ENCODE results near the gene PHAX.

Gene PHAX

DNA sequence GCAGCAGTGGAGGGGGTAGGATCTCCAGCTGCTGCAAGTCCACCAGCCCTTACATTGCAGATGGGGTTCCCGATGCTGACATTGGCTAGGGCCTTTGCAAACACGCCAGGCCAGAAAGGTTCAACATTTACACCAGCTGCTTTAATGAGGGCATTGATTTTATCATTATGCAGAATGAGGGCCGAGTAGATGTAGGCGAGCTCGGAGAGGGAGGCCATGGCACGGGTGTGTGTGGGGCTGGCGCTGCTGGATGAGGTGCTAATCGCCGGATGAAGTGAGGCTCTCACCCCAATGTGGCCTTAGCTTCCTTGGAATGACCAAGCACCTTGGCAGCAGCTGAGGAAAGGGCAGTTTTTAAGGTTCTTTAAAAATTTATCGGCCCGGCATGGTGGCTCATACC lies 27.4 kb downstream of the PHAX start:
- DNase-seq (ENCODE audit: low read depth in 1 of 2, low spot score in 1 of 2) = no peak
- Histone ChIP-seq H3K27ac (replicated peaks) (no peak overlapping the region), H3K4me3 (replicated peaks; ENCODE audit: insufficient read depth, low read length) (no peak overlapping the region), H3K27me3 (ENCODE audit: insufficient read depth, poor library complexity, severe bottlenecking) (no peaks in the 10 kb centered on the region)
- no peak for TF ChIP-seq POLR2AphosphoS5 (IDR thresholded peaks at IDR 0.05; ENCODE audit: low read depth)
- no peak for TF ChIP-seq GABPA (IDR thresholded peaks at IDR 0.05; ENCODE audit: low read depth)
- TF ChIP-seq, protein P1, sequence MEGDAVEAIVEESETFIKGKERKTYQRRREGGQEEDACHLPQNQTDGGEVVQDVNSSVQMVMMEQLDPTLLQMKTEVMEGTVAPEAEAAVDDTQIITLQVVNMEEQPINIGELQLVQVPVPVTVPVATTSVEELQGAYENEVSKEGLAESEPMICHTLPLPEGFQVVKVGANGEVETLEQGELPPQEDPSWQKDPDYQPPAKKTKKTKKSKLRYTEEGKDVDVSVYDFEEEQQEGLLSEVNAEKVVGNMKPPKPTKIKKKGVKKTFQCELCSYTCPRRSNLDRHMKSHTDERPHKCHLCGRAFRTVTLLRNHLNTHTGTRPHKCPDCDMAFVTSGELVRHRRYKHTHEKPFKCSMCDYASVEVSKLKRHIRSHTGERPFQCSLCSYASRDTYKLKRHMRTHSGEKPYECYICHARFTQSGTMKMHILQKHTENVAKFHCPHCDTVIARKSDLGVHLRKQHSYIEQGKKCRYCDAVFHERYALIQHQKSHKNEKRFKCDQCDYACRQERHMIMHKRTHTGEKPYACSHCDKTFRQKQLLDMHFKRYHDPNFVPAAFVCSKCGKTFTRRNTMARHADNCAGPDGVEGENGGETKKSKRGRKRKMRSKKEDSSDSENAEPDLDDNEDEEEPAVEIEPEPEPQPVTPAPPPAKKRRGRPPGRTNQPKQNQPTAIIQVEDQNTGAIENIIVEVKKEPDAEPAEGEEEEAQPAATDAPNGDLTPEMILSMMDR (IDR thresholded peaks at IDR 0.05; ENCODE audit: insufficient read depth, low read length) = no peak
- TF ChIP-seq, protein P2, sequence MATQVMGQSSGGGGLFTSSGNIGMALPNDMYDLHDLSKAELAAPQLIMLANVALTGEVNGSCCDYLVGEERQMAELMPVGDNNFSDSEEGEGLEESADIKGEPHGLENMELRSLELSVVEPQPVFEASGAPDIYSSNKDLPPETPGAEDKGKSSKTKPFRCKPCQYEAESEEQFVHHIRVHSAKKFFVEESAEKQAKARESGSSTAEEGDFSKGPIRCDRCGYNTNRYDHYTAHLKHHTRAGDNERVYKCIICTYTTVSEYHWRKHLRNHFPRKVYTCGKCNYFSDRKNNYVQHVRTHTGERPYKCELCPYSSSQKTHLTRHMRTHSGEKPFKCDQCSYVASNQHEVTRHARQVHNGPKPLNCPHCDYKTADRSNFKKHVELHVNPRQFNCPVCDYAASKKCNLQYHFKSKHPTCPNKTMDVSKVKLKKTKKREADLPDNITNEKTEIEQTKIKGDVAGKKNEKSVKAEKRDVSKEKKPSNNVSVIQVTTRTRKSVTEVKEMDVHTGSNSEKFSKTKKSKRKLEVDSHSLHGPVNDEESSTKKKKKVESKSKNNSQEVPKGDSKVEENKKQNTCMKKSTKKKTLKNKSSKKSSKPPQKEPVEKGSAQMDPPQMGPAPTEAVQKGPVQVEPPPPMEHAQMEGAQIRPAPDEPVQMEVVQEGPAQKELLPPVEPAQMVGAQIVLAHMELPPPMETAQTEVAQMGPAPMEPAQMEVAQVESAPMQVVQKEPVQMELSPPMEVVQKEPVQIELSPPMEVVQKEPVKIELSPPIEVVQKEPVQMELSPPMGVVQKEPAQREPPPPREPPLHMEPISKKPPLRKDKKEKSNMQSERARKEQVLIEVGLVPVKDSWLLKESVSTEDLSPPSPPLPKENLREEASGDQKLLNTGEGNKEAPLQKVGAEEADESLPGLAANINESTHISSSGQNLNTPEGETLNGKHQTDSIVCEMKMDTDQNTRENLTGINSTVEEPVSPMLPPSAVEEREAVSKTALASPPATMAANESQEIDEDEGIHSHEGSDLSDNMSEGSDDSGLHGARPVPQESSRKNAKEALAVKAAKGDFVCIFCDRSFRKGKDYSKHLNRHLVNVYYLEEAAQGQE (IDR thresholded peaks at IDR 0.05; ENCODE audit: insufficient replicate concordance, low read depth) = no peak
- no peak for TF ChIP-seq SPI1 (IDR thresholded peaks at IDR 0.05; ENCODE audit: borderline replicate concordance, low read depth)

DNA sequence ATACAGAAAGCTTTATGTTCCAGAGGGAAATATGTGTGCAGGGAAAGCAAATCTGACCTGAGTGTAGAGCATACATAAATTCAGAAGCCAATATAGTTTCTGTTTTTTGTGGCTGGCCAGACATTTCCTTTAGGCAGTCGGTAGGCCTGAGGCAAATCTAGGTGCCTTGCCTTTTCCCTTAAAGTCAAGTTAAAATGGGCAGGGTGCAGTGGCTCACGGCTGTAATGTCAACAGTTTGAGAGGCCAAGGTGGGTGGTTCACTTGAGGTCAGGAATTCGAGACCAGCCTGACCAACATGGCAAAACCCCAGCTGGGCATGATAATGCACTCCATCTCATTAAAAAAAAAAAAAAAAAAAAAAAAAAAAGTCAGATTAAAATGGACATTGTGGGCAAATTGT lies 31.2 kb downstream of the PHAX start:
- Histone ChIP-seq H3K4me3 (replicated peaks; ENCODE audit: insufficient read depth, low read length) (no peak overlapping the region), H3K27ac (replicated peaks) (no peak overlapping the region), H3K27me3 (ENCODE audit: insufficient read depth, poor library complexity, severe bottlenecking) (no peaks in the 10 kb centered on the region)
- DNase-seq (ENCODE audit: low read depth in 1 of 2, low spot score in 1 of 2) = no peak
- TF ChIP-seq POLR2AphosphoS5 (IDR thresholded peaks at IDR 0.05; ENCODE audit: low read depth) (no peak), SPI1 (IDR thresholded peaks at IDR 0.05; ENCODE audit: borderline replicate concordance, low read depth) (no peak), GABPA (IDR thresholded peaks at IDR 0.05; ENCODE audit: low read depth) (no peak)
- TF ChIP-seq, protein P2 (IDR thresholded peaks at IDR 0.05; ENCODE audit: insufficient replicate concordance, low read depth) = no peak
- TF ChIP-seq, protein P1 (IDR thresholded peaks at IDR 0.05; ENCODE audit: insufficient read depth, low read length) = no peak

DNA sequence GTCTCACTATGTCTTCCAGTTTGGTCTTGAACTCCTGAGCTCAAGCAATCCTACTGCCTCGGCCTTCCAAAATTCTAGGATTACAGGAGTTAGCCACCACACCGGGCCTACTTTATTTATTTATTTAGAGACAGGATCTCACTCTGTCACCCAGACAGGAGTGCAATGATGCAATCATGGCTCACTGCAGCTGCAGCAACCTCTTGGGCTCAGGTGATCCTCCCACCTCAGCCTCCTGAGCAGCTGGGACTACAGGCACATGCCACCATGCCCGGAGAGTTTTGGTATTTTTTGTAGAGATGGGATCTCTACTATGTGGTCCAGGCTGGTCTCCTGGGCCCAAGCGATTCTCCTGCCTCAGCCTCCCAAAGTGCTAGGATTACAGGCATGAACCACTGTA lies 32.8 kb downstream of the PHAX start:
- H3K27me3 ChIP-seq (ENCODE audit: insufficient read depth, poor library complexity, severe bottlenecking) = no peaks in the 10 kb centered on the region
- no peak overlapping the region for H3K4me3 ChIP-seq (replicated peaks; ENCODE audit: insufficient read depth, low read length)
- DNase-seq (ENCODE audit: low read depth in 1 of 2, low spot score in 1 of 2) = no peak
- H3K27ac ChIP-seq (replicated peaks) = no peak overlapping the region
- no peak for TF ChIP-seq POLR2AphosphoS5 (IDR thresholded peaks at IDR 0.05; ENCODE audit: low read depth)

DNA sequence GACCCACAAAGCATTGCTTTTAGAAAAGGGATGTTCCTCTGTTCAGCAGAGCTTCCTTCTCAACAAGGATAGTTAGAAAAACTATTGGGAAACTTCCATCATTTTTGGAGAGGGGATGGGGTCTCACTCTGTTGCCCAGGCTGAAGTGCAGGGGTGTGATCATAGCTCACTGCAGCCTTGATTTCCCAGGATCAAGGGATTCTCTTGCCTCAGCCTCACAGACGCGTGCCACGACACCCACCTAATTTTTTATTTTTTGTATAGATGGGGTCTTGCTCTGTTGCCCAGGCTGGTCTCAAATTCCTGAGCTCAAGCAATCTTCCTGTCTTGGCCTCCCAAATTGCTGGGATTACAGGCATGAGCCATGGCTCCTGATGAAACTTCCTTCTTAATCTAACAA lies 34.8 kb downstream of the PHAX start:
- H3K27ac ChIP-seq (replicated peaks) = no peak overlapping the region
- no peak for DNase-seq (ENCODE audit: low read depth in 1 of 2, low spot score in 1 of 2)
- no peak for TF ChIP-seq POLR2AphosphoS5 (IDR thresholded peaks at IDR 0.05; ENCODE audit: low read depth)
- TF ChIP-seq, protein P1 (IDR thresholded peaks at IDR 0.05; ENCODE audit: insufficient read depth, low read length) = no peak
- no peak for TF ChIP-seq GABPA (IDR thresholded peaks at IDR 0.05; ENCODE audit: low read depth)
- TF ChIP-seq SPI1 (IDR thresholded peaks at IDR 0.05; ENCODE audit: borderline replicate concordance, low read depth) = no peak
- TF ChIP-seq, protein P2 (IDR thresholded peaks at IDR 0.05; ENCODE audit: insufficient replicate concordance, low read depth) = no peak
- no peaks in the 10 kb centered on the region for H3K27me3 ChIP-seq (ENCODE audit: insufficient read depth, poor library complexity, severe bottlenecking)
- no peak overlapping the region for H3K4me3 ChIP-seq (replicated peaks; ENCODE audit: insufficient read depth, low read length)

Data from HL-60 (cell line).